ENCODE measurements around the gene RMND1. TPM values are rescaled to one million over a fixed set of nuclear protein-coding genes. Genes with fewer than 3 reads are reported as not detected.

The RMND1 gene
- total and polyA plus RNA-seq, 2 of the 13 experiments (the other 11 are each of a cell fraction or from before 2014, with no cell fraction given): 34.0 to 72.5 TPM

DNA sequence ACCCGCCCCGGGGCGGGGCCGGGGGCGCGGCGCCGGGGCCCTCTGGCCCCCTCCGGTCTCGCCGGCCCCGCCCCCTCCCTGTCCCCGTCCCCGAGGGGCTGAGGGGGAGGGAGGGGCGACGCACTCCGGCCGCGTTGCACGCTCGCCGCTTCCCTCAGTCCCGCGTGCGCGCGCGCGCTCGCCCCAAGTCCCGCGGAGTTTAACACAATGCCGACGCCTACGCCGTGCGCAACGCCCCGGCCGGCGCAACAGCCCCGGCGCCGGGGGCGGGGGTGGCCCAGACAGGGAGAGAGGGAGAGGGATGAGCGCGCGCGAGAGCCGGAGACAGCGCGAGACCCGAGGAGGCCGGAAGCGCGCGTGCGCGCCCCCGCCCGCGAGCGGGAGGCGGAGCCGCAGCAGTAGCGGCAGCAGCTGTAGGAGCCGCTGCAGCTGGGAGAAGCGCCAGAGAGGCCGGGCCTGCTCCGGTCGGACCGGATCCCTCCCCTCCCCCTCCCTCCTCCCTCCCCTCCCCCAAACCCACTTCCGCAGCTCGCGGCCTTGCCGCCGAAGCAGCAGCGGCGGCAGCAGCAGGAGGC is 61.6 kb downstream of the RMND1 start (continued):
- TF ChIP-seq, protein P1, sequence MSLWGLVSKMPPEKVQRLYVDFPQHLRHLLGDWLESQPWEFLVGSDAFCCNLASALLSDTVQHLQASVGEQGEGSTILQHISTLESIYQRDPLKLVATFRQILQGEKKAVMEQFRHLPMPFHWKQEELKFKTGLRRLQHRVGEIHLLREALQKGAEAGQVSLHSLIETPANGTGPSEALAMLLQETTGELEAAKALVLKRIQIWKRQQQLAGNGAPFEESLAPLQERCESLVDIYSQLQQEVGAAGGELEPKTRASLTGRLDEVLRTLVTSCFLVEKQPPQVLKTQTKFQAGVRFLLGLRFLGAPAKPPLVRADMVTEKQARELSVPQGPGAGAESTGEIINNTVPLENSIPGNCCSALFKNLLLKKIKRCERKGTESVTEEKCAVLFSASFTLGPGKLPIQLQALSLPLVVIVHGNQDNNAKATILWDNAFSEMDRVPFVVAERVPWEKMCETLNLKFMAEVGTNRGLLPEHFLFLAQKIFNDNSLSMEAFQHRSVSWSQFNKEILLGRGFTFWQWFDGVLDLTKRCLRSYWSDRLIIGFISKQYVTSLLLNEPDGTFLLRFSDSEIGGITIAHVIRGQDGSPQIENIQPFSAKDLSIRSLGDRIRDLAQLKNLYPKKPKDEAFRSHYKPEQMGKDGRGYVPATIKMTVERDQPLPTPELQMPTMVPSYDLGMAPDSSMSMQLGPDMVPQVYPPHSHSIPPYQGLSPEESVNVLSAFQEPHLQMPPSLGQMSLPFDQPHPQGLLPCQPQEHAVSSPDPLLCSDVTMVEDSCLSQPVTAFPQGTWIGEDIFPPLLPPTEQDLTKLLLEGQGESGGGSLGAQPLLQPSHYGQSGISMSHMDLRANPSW (CRISPR knock-in tag; IDR thresholded peaks at IDR 0.05; ENCODE audit: borderline replicate concordance): no peak; the same call in 1 of the 2 replicates
- TF ChIP-seq MAFK (conservative IDR thresholded peaks at IDR 0.05 in 1 of 2, IDR thresholded peaks at IDR 0.05 in 1 of 2; ENCODE audit: low read length in 2 of 2) (no peak), ZNF274 (CRISPR knock-in tag; IDR thresholded peaks at IDR 0.05) (0 out of 2 replicates have a peak, but pooled peaks have one; percentile 21), PHF5A (CRISPR knock-in tag; IDR thresholded peaks at IDR 0.05; ENCODE audit: low read depth, unreplicated experiment) (peak; percentile 96), PRPF4 (IDR thresholded peaks at IDR 0.05; ENCODE audit: low read depth, low read length, poor library complexity, severe bottlenecking) (peak; percentile 87), ZNF460 (CRISPR knock-in tag; IDR thresholded peaks at IDR 0.05; ENCODE audit: borderline replicate concordance) (peak; percentile 39; the same call in 1 of the 2 replicates), ZNF639 (CRISPR knock-in tag; conservative IDR thresholded peaks at IDR 0.05) (peak; percentile 100), REXO4 (CRISPR knock-in tag; IDR thresholded peaks at IDR 0.05; ENCODE audit: borderline replicate concordance) (no peak), RBM39 (IDR thresholded peaks at IDR 0.05; ENCODE audit: low read depth, low read length, poor library complexity, severe bottlenecking) (peak; percentile 22)
- TF ChIP-seq, protein P2, sequence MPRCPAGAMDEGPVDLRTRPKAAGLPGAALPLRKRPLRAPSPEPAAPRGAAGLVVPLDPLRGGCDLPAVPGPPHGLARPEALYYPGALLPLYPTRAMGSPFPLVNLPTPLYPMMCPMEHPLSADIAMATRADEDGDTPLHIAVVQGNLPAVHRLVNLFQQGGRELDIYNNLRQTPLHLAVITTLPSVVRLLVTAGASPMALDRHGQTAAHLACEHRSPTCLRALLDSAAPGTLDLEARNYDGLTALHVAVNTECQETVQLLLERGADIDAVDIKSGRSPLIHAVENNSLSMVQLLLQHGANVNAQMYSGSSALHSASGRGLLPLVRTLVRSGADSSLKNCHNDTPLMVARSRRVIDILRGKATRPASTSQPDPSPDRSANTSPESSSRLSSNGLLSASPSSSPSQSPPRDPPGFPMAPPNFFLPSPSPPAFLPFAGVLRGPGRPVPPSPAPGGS (CRISPR knock-in tag; IDR thresholded peaks at IDR 0.05): no peak; the same call in none of the 2 replicates
- TF ChIP-seq, protein P3, sequence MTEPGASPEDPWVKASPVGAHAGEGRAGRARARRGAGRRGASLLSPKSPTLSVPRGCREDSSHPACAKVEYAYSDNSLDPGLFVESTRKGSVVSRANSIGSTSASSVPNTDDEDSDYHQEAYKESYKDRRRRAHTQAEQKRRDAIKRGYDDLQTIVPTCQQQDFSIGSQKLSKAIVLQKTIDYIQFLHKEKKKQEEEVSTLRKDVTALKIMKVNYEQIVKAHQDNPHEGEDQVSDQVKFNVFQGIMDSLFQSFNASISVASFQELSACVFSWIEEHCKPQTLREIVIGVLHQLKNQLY (CRISPR knock-in tag; IDR thresholded peaks at IDR 0.05): no peak
- TF ChIP-seq, protein P4, sequence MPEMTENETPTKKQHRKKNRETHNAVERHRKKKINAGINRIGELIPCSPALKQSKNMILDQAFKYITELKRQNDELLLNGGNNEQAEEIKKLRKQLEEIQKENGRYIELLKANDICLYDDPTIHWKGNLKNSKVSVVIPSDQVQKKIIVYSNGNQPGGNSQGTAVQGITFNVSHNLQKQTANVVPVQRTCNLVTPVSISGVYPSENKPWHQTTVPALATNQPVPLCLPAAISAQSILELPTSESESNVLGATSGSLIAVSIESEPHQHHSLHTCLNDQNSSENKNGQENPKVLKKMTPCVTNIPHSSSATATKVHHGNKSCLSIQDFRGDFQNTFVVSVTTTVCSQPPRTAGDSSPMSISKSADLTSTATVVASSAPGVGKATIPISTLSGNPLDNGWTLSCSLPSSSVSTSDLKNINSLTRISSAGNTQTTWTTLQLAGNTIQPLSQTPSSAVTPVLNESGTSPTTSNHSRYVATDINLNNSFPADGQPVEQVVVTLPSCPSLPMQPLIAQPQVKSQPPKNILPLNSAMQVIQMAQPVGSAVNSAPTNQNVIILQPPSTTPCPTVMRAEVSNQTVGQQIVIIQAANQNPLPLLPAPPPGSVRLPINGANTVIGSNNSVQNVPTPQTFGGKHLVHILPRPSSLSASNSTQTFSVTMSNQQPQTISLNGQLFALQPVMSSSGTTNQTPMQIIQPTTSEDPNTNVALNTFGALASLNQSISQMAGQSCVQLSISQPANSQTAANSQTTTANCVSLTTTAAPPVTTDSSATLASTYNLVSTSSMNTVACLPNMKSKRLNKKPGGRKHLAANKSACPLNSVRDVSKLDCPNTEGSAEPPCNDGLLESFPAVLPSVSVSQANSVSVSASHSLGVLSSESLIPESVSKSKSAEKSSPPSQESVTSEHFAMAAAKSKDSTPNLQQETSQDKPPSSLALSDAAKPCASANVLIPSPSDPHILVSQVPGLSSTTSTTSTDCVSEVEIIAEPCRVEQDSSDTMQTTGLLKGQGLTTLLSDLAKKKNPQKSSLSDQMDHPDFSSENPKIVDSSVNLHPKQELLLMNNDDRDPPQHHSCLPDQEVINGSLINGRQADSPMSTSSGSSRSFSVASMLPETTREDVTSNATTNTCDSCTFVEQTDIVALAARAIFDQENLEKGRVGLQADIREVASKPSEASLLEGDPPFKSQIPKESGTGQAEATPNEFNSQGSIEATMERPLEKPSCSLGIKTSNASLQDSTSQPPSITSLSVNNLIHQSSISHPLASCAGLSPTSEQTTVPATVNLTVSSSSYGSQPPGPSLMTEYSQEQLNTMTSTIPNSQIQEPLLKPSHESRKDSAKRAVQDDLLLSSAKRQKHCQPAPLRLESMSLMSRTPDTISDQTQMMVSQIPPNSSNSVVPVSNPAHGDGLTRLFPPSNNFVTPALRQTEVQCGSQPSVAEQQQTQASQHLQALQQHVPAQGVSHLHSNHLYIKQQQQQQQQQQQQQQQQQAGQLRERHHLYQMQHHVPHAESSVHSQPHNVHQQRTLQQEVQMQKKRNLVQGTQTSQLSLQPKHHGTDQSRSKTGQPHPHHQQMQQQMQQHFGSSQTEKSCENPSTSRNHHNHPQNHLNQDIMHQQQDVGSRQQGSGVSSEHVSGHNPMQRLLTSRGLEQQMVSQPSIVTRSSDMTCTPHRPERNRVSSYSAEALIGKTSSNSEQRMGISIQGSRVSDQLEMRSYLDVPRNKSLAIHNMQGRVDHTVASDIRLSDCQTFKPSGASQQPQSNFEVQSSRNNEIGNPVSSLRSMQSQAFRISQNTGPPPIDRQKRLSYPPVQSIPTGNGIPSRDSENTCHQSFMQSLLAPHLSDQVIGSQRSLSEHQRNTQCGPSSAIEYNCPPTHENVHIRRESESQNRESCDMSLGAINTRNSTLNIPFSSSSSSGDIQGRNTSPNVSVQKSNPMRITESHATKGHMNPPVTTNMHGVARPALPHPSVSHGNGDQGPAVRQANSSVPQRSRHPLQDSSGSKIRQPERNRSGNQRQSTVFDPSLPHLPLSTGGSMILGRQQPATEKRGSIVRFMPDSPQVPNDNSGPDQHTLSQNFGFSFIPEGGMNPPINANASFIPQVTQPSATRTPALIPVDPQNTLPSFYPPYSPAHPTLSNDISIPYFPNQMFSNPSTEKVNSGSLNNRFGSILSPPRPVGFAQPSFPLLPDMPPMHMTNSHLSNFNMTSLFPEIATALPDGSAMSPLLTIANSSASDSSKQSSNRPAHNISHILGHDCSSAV (CRISPR knock-in tag; IDR thresholded peaks at IDR 0.05; ENCODE audit: borderline replicate concordance): no peak

Measured in HepG2 (cell line).